DMS114 treated with DMSO at 0.1 percent for 48 hours (cell line): ENCODE measurements around the gene SLC23A2.
"Not testable (repeated sequence)": the region's sequence is repeated elsewhere in the genome, so short reads cannot be mapped to it uniquely, and the experiment has no call there.

Experiments used
- DNase-seq: peaks from one replicate; lab custom pipeline; 2025; ENCODE audit not compliant: unreplicated experiment; lab: John Stamatoyannopoulos, UW

The SLC23A2 gene

DNA sequence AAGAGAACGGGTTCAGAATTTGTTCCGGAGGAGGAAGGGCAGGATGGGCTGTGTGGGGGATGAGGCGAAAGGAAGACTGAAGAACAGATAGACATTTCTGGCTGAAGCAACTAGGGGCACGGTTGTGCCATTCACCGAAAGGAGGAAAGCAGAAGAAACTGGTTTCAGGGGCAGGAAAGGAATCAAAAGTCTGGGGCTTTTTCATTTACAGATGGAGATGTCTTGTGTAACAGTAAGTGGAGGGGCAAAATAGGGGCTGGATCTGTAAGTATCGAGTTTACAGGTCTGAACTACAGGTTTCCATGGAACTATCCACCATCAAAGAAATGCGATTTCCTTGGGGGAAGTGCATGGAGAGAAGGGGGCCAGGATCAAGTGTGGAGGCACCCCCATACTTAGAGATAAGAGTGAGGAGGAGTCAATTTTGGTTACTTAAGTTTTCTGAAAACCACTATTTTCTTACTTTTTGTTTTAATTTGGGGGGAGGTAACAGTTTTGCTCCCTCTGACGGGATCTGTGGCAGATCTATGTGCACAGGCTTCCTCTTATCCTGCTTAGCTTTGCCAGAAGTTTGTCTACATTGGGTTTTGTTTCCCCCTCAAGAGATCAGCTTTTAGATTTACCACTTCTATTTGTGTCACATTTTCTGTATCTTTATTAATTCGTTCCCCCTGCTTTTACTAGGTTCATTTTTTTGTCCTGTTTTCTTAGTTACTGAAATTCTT is 120.1 kb downstream of the SLC23A2 start:
- DNase-seq: no peak

DNA sequence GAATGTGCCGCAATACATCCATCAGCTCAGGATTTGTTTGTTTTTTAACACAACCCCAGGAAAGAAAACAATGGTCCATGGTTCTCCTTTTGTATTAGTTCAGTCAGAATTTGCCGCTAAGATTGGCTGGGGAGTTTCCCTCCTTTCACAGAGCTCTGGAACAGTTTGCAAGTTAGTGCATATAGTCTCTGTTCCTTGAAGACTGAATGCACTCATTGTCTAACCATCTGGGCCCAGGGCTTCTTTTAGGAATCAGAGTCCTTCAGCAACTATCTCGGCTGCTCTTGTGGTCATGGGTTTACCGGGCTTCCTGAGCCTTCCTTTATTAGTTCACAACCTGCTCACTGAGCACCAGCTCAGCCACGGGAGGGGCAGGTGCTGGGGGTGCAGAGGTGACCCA is 121.3 kb downstream of the SLC23A2 start:
- DNase-seq: no peak

DNA sequence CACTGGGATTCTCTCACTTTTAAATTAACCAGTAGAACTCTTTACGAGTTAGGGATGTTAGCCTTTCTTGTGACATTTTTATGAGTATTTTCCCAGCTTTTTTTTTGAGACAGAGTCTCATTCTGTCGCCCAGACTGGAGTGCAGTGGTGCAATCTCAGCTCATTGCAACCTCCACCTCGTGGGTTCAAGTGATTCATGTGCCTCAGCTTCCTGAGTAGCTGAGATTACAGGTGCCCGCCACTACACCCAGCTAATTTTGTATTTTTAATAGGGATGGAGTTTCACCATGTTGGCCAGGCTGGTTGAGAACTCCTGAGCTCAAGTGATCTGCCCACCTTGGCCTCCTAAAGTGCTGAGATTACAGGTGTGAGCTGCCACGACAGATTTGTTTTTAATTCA is 123.2 kb downstream of the SLC23A2 start:
- not testable (repeated sequence) for DNase-seq

DNA sequence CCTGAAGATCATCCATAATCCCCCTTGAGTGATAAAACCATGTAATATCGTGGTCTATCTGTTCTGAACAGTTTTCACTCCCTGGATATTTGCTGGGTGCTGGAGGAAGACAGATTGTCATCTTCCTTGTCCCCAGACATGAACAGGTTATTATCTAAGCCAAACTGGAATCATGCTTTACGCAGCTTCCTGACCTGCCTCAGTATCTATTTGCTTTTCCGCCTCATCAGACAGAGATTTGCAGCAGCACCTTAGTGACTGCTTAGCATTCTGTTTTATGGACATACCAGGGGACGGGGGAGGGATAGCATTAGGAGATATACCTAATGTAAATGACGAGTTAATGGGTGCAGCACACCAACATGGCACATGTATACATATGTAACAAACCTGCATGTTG is 124.6 kb downstream of the SLC23A2 start:
- DNase-seq: no peak

DNA sequence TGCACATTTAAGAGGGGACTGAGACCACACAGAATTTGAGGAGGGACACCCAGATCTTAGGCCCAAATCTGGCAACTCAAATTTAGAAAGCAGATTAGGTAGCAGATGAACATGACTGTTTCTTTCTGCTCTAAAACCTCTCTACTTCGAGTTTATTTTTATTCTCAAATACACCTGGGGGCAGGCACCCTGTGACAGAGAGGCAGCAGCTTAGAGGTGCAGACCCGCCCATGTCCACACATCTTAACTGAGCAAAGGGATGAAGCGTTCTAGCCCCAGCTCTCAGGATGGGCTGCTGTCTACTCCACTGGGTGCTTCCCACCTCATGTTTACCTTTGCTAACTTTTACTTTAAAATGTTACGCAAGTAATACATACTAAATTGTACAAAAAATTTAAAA is 125.0 kb downstream of the SLC23A2 start:
- no peak for DNase-seq

DNA sequence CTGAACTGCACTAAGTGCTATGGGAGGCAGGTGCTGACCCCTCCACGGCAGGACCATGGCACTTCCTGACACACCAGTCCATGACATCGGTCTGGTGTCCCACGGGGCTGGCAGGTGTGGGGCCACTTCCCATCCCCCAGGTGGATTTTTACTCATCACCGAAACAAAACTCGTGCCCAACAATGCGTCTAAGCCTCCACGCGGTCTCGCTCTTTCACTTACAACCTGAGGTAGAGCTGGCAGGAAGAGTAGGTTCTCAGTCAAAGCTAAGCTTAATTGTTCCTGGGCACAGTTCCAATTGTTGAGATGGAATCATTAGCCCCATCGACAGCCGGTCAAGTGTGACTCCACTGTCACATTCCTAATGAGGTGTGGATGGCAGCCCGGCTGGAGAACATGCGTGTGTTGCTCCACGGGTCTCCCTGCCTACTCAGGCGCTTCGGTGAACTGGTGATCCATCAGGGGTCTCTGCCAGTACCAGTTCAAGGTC is 125.7 kb downstream of the SLC23A2 start:
- DNase-seq: no peak

DNA sequence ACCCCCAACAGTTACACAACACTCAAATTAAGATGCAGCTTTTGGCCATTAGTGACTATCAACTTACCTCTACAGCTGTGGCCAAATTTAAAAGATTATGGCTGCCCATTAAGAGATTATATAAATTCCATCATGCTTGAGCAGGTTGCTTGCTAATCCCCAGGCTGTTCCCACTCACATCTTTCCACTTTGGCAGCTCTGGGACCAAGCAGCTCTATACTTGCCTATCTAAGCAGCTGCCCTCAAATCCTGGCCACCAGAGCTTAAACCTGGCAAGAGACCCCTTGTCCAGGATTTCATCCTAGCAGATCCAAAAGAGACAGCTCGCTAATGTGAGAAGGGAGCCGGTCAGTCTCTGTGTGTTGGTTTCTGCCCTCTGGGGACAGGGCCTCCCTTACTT is 127.9 kb downstream of the SLC23A2 start:
- DNase-seq: no peak

DNA sequence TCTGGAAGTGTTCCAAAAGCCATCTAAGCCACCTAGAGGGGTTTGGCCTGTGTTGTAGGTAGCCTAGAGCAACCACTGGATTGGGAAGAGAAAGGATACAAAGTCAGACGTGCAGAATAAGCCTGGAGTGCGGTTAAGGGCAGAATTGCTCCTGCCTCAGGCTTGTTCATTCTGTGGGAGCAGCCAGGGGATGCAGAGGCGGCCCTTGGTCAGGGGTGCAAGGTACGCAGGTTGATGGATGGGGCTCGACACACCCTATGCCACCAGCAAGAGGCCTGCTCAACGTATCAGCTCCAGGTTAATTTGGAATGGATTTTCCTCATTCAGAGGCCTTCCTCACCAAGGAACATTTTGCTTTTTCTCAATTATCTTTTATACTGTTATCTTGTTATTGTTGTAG is 129.8 kb downstream of the SLC23A2 start:
- DNase-seq: no peak

DNA sequence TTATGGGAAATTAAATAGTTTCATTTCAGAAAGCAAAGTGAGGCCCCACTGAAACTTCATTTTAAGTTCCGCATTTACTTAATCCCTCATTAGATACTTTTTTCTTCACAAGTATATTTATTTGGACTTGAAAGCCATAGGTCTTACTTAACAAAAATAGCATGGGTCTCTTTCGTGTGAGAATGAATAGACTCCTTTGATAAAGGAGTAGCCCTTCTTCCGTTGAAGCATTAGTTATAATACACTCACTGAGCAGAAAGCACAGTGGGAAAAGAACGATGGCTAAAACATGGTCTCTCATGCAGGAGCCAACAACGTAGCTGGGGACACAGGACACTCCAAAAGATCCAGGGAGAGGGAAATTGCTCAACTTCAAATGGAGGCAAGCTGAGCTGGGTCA is 130.4 kb downstream of the SLC23A2 start:
- no peak for DNase-seq

DNA sequence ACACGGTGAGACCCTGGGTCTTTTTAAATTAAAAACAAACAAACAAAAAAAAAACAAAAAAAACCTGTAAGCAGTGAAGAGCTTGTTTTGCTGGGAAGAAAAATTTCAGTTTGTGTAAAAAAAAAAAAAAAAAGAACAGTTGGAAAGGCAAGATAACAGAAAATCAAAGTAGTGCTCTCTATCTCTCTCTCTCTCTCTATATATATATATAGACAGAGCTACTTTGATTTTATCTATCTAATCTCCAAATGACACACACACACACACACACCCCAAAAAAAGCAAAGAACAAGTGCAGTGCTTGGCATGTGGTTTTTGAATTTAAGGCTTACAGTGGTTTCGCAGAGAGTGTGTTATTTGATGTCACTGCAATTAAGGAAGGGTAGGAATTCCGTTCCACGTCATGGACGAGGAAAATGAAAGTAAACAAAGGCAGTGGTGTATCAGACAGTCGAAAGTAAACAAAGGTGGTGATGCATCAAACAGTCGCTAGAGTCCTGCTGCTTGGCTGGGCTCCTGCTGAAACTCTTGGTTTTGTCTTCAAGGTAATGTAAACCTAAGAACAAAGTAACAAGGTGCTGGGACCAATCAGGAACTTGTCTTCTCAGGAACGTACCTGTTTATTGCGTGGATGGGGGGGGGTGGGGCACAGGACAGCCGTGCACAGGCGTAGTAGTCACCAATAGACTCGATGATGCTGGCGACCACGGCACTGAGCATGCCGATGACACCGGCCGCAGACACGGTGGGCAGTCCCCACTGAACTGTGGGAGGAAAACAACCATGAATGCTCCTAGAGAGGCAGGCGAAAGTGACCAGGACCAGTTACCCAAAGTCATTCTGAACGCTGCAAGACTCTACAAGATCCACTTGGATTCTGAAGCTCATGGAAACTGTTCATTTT is 131.8 kb downstream of the SLC23A2 start:
- no peak for DNase-seq

DNA sequence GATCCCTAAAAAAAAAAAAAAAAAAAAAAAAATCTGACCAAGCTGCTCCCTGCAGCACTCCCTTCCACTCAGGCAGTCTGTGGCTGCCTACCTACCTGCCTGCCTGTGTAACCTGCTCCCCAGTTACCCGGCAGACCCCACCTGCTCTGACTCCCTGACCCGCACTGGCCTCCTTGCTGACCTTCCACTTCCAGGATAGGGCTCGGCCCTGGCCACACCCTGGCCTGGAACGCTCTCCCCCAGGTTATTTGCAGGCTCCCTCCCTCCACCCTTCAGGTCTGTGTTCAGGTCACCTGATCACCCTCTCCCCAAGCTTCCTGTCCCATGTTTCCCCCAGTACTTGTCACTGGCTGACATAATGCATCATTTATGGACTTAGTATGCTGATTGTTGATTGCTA is 134.3 kb downstream of the SLC23A2 start:
- no peak for DNase-seq

DNA sequence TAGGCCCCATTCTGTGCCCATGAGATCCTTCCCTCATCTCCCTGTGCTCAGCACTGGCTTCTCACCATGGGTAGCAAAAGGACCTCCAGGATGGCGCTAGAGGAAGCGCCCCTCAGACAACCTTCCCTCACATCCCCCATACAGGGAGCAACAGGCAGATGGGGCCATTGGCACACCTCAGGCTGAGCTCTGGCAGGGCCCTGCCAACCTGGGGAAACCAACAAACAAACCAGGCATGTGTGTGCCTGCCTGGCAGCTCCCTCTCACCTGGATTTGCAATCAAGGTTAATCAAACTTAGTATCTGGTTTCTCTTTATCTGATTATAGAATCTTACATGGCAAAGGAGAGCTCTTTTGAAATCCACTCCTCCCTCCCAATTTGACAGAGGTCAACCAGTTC is 134.9 kb downstream of the SLC23A2 start:
- no peak for DNase-seq

DNA sequence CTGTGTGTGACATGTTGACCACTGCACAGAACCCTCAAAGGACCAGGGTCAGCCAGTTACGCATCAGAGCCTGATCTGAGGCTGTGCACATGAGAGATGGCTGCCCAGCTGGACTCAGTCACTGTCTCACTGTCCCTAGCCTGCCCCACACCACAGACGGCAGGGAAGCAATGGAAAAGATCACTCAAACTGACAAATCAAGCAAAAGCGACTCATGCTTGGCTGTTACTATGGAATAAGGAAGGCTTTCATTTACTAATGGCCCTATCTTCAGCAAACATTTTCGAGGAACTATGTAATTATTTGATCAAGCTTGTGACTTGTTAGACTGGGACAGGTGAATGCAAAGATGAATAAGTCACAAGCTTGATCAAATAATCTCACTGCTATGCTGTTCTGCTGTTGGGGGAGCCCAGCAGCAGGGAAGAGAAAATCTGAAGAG is 137.0 kb downstream of the SLC23A2 start:
- DNase-seq: no peak

DNA sequence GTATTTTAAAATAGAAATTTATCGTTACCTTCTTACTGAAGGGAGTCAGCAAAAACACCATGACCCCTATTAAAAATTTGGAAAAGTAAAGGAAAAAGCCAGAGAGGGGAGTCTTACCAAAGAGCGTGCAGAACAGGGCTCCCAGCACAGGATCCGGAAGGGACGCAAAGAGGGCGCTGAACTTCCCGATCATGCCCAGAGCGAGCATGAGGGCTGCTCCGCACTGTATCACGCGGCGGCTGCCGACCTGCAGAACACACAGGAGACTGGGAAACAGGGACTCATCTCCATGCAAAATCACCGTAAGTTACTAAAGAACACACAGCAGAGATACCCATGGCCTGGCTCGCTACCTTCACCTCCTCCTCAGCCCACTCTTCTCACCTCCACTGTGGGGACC is 138.6 kb downstream of the SLC23A2 start:
- no peak for DNase-seq

DNA sequence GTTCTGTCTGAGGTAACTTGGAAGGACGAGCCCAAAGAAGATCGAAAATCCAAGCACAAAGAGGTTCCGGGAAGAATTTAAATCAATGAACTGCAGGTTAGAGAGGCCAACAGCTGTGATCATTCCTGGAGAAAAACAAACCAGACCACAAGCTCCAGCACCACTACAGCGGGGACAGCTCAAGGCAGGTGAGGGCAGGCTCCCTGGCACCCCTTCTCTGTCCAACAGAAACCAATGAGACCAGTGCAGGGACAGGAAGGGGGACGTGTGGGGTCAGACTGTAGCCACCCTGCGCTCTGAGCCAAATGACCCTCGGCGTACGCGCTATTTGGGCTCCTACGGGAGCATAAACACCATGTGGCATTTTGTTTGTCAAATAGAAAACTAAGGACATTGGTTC is 139.3 kb downstream of the SLC23A2 start:
- DNase-seq: no peak

DNA sequence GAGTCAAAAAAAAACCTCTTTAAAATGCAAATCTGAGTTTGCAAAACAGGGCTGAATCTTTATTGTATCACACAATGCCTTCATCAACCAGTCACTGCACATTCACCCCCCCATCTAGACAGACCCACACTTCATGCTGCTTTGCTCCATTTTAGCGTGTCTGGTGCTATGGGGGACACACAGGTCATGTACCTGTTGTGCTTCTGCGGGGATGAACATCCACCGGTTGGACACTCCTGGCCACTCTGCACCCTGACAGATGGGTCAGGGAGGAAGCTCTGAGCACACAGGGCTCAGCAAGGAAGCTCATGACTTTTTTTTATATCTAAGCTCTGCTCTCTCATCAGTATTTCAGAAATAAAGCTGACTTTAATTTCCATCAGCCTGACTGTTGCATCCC is 143.3 kb downstream of the SLC23A2 start:
- no peak for DNase-seq

DNA sequence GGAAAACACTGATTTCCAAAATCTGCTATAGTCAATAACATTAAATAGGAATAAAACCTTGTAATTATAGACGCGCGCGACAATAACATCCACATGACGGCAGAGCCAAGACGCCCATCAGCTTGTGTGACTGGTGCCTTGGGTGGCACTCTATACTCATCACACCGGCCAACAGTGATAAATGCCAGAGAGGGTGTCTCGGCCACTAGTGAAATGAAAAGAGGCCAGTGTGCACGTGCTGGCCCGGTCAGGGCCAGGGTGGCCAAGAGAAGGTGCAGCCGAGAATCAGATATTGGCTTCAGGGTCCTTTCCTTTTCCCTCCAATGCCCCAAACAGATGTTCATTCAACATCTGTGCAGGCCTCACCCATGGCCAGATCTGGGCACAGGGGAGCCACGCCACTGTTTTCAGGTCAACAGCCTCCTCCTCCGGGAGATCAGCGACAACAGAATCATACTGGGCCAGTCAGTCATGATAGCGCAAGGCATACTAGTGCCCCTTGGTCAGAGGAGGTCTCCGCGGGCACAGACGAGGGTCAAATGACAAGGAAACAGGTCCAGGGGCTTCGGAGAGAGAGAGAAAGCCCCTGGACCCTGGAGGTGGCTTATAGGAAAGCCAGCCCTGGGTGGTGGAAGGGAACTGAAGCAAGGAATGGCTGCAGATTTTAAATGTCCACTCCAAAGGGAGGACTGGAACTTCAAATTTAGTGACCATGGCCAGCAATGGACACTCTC is 145.1 kb downstream of the SLC23A2 start:
- no peak for DNase-seq

DNA sequence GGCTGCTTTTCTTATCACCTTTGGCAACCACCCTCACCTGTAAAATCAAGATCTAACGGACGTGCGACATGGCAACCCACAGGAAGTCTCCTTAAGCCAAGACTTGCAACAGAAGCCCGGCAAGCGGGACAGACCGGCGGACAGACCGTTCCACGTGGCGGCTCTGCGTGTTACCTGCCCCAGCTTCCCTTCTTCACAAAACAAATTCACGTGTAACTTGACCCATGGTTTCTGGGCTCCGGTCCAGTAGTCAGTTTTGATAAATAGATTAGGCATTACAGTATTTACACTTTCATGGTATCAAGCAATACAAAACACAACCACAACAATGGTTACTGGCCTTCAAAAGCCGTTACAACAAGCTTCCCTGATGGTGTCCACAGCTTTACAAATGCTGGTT is 145.8 kb downstream of the SLC23A2 start:
- no peak for DNase-seq

DNA sequence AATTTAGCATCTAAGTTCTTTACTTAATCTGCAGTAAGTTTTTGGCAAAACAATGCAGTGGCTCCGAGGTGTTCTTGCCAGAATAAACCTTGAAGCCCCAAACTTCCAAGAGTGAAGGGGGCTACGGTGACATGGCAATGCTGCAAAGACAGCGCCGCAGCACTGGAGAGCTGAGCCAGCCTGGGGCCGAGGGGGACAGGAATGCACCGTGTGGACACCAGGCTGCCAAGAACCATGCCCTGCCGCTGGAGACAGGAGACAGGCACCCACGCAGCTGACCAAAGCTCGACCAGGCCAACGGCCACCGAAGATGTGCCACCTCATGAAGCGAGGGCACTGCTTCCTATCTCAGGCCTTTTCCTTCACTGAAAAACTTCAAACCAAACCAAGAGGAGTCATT is 146.2 kb downstream of the SLC23A2 start:
- no peak for DNase-seq

DNA sequence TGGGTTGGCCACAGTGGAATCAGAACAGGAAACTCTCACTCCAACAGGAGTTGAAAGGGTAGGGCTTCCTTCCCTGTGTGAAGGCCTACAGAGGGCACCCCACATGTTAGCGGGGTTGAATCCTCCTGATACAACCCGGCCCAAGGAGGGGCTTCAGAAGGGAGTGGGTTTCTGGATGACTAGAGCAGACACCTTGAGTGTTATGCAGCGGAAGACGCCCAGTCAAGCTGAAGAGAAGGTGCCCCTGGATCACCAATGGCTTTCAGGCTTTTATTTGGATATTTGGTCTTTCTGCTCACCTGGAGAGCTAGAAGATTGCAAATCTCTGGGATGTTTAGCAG is 146.8 kb downstream of the SLC23A2 start:
- DNase-seq: no peak

DNA sequence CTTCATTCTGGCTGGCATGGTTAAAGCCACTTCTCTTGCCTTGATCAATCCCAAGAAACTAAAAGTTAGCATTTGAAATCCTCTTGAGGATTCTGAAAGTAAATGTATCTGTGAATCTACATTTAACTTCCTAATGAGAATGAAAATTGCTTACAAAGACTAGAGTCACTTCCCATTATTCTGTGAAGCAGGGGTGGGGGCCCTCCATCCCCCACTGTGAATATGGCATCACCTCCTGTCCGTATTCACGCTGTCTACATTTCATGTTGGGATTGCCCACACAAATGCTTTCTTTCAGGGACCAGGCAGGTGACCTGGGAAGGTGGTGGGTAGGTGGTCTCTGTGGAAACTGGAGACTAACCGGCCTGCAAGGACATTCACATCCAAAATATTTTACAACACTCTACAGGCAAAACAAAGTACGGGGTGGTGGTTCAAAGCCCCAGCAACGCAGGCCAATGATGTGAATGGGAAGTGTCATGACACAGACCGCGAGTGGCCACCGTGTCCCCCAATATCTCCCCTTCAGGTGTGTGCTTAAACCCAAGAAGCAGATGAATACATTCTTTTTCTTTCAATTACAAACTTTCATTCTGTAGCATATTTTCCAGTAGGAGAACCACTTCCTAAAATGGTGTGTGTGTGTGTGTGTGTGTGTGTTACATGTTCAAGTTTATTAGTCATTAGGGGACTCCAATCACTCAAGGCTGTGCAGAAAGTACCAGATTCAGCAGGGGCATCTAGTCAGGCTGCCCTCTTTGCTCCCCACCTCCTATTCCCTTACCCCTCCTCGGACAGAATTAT is 147.4 kb downstream of the SLC23A2 start:
- DNase-seq: no peak
